NT2/D1 (cell line): ENCODE measurements around the gene MIER3.

Experiments used
- DNase-seq: peaks from one replicate; pipeline ENCODE4 v3.0.0-alpha.2; 2011; ENCODE audit warnings: low read depth, low spot score
- H3K27me3 ChIP-seq: 2 replicates; pipeline ENCODE4 v1.6.0; 2011; ENCODE audit warnings: mild to moderate bottlenecking; ENCODE audit not compliant: insufficient read length, insufficient read depth
- H3K36me3 ChIP-seq: 2 replicates; pipeline ENCODE4 v1.6.1; 2011; ENCODE audit warnings: mild to moderate bottlenecking, low read length, mixed read lengths; ENCODE audit not compliant: insufficient read depth, insufficient read length
- H3K4me1 ChIP-seq: 2 replicates; pipeline ENCODE4 v1.5.1; 2011; ENCODE audit not compliant: insufficient read depth, insufficient read length
- H3K4me3 ChIP-seq: 2 replicates; pipeline ENCODE4 v1.5.1; 2011; ENCODE audit warnings: low read depth; ENCODE audit not compliant: insufficient read length
- H3K9ac ChIP-seq: 2 replicates; pipeline ENCODE4 v1.6.0; 2011; ENCODE audit warnings: low read depth; ENCODE audit not compliant: insufficient read length
- H3K9me3 ChIP-seq: 2 replicates; pipeline ENCODE4 v1.5.1; 2011; ENCODE audit warnings: mild to moderate bottlenecking, low read length; ENCODE audit not compliant: insufficient read depth
- SUZ12 ChIP-seq: IDR thresholded peaks from 2 replicates; pipeline ENCODE4 v1.6.1; 2011; ENCODE audit not compliant: insufficient read length, insufficient read depth; ENCODE audit errors: extremely low read depth
- YY1 ChIP-seq: IDR thresholded peaks from 2 replicates; pipeline ENCODE4 v1.6.1; 2011; ENCODE audit not compliant: insufficient read length, insufficient read depth
- ZNF274 ChIP-seq: IDR thresholded peaks from 2 replicates; pipeline ENCODE4 v1.6.1; 2011; ENCODE audit warnings: mild to moderate bottlenecking, low read depth, low read length

The MIER3 gene

DNA sequence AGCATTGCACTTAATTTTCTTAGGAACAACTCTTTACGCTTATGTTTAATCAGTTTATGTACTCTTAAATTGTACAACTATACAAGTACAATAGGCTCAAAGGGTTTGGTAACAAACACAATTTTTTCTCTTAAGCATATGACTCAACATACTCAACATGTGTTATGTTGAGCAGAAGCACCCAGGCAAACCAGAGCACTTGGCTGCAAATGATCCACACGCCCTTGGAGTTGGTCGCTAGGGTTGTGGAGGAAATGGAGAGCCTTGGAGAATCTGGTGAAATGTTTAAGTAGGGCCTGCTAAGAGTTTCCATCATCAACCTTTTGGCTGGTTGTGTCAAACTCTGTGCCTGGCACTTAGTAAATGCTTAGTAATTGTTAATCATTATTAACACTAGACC, 25.1 kb upstream of the MIER3 start:
- H3K4me3 ChIP-seq: no peak overlapping the region
- H3K4me1 ChIP-seq: no peaks in the 10 kb centered on the region
- no peaks in the 10 kb centered on the region for H3K9me3 ChIP-seq
- no peak for TF ChIP-seq YY1
- no peak for TF ChIP-seq SUZ12
- TF ChIP-seq ZNF274: no peak
- H3K9ac ChIP-seq: no peak overlapping the region
- no peak for DNase-seq
- H3K36me3 ChIP-seq: no peaks in the 10 kb centered on the region
- no peaks in the 10 kb centered on the region for H3K27me3 ChIP-seq

DNA sequence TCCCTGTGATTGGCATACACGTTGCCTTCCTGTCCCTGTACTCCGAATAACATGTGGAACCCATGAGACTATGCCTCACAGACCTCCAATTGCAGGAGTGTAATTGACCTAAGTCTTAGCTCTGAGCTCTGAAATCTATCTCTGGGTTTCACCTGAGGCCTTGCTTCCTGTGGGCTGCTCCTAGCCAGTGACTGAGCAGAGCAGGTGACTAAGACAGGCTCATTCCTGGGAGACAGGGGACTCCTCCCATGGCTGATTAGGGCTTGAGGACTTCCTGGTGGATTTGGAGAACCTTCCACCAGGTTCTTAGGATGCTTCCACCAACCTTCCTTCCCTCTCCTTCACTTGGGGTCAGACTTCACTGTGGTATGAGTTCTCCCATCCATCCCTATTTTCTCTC, 22.3 kb upstream of the MIER3 start:
- Histone ChIP-seq H3K9me3 (no peaks in the 10 kb centered on the region), H3K36me3 (no peaks in the 10 kb centered on the region), H3K27me3 (no peaks in the 10 kb centered on the region), H3K4me1 (no peaks in the 10 kb centered on the region), H3K4me3 (no peak overlapping the region), H3K9ac (no peak overlapping the region)
- TF ChIP-seq ZNF274 (no peak), YY1 (no peak), SUZ12 (no peak)
- DNase-seq: no peak

DNA sequence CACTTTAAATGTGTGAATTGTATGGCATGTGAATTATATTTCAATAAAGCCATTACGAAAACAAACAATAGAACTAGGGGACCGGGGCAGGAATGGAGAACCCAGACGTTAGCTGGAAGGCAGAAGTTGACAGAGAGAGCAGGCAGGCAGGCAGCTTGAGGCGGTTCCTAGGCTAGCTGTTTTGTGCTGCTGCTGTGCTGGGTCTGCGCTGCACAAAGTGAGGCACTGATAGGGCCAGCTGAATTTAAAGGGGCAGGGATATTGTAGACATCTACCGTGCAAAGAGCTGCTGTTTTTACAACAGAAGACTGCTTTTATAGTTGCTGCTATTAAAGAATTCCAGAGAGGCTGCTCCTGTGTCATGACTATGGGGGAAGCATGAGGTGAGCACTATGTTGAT, 21.6 kb upstream of the MIER3 start:
- Histone ChIP-seq H3K36me3 (no peaks in the 10 kb centered on the region), H3K4me1 (no peaks in the 10 kb centered on the region), H3K4me3 (no peak overlapping the region), H3K9me3 (no peaks in the 10 kb centered on the region), H3K27me3 (no peaks in the 10 kb centered on the region), H3K9ac (no peak overlapping the region)
- DNase-seq: no peak
- no peak for TF ChIP-seq YY1
- TF ChIP-seq ZNF274: no peak
- TF ChIP-seq SUZ12: no peak

DNA sequence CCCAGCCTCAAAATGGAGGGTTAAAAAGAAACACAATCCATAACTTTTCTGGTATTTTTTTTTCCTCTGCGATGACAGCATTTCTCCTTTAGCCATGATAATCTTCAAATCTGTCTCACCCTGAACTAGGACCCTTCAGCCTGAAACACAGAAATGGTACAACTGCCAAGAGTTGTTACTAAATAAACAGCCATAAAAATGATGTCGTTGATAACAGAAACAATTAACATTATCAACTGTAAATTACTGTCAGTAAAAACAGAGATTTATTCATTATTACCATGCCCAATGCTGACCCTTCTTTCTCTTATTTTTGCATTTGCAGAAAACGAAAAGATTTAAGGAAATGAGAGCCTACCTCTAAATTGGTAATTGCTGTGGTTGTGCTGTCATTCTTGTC, 19.4 kb upstream of the MIER3 start:
- no peaks in the 10 kb centered on the region for H3K27me3 ChIP-seq
- no peaks in the 10 kb centered on the region for H3K4me1 ChIP-seq
- TF ChIP-seq SUZ12 (no peak), YY1 (no peak), ZNF274 (no peak)
- no peaks in the 10 kb centered on the region for H3K36me3 ChIP-seq
- no peak overlapping the region for H3K4me3 ChIP-seq
- no peaks in the 10 kb centered on the region for H3K9me3 ChIP-seq
- DNase-seq: no peak
- H3K9ac ChIP-seq: no peak overlapping the region

DNA sequence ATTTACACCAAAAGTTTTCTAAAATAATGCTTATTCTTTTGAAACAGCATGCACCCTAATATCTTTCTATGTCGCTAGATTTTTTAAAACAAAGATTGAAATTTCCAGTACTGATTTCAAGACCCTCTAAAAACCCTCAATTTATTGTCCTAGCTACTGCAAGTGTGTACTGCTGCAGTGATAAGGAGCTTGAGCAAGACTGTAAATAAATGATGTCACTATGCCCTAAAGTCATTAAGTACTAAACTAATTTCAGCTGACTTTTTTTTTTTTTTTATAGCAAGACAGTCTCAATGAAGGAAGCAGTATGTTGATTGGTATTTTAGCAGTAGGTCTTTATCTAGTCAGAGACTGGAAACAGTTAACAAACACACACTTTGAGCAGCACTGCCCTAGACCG, 12.2 kb upstream of the MIER3 start:
- no peaks in the 10 kb centered on the region for H3K4me1 ChIP-seq
- H3K36me3 ChIP-seq: no peaks in the 10 kb centered on the region
- no peak for DNase-seq
- TF ChIP-seq YY1 (no peak), SUZ12 (no peak), ZNF274 (no peak)
- H3K9ac ChIP-seq: no peak overlapping the region
- no peak overlapping the region for H3K4me3 ChIP-seq
- H3K9me3 ChIP-seq: no peaks in the 10 kb centered on the region
- no peaks in the 10 kb centered on the region for H3K27me3 ChIP-seq

DNA sequence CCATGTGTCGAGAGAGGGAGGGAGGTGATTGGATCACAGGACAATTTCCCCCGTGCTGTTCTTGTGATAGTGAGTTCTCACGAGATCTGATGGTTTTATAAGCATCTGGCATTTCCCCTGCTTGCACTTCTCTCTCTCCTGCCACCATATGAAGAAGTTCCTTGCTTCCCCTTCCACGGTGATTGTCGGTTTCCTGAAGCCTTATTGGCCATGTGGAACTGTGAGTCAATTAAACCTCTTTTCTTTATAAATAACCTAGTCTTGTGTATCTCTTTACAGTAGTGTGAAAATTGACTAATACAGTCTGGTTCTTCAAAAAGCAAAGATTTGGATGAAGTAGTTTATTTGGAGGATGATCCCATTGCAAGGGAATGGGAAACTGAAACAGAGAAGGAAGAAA, 11.3 kb upstream of the MIER3 start:
- Histone ChIP-seq H3K27me3 (no peaks in the 10 kb centered on the region), H3K36me3 (no peaks in the 10 kb centered on the region), H3K4me1 (no peaks in the 10 kb centered on the region), H3K4me3 (no peak overlapping the region), H3K9me3 (no peaks in the 10 kb centered on the region), H3K9ac (no peak overlapping the region)
- TF ChIP-seq ZNF274 (no peak), YY1 (no peak), SUZ12 (no peak)
- no peak for DNase-seq

DNA sequence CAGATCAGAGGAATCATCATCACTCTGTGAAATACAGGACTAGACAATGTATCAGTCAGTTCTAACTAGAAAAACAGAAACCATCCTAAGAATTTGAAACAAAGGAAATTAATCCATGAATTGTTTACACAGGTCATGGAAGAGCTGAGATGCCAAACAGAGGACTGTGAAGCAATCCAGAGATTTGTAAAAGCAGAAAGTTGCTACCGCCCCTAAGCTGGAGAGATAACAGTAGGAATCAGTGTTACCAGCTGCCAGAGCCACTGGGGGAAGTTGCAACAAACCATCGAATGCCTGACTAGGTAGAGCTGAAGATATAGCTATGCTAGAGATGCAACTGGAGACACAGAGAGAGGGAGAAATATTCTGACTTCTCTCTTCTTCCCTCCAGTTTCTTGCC, 10.4 kb upstream of the MIER3 start:
- H3K9me3 ChIP-seq: no peaks in the 10 kb centered on the region
- H3K4me3 ChIP-seq: no peak overlapping the region
- TF ChIP-seq ZNF274: no peak
- no peak for TF ChIP-seq YY1
- TF ChIP-seq SUZ12: no peak
- H3K9ac ChIP-seq: no peak overlapping the region
- no peaks in the 10 kb centered on the region for H3K36me3 ChIP-seq
- H3K27me3 ChIP-seq: no peaks in the 10 kb centered on the region
- DNase-seq: no peak
- no peaks in the 10 kb centered on the region for H3K4me1 ChIP-seq

DNA sequence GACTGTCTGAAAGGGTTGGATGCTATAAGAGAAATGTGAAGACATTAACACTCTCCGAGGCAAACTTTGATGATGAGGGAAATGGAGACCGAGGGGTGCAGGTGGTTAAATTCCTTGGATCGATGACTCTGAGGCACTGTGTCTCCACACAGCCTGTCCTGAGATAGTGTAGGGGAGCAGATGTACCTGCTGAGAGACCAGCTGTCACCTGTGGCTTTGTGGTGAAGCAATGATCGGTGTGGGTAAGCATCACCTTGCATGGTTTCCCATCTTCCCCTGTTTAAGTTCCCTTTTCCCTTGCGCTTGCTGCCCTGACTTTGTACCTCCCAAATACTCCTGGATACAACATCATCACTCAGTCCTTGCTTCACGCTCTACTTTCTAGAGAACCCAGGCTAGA, 9.8 kb upstream of the MIER3 start:
- Histone ChIP-seq H3K27me3 (no peaks in the 10 kb centered on the region), H3K4me1 (no peaks in the 10 kb centered on the region), H3K36me3 (no peaks in the 10 kb centered on the region), H3K9ac (no peak overlapping the region), H3K4me3 (no peak overlapping the region), H3K9me3 (no peaks in the 10 kb centered on the region)
- TF ChIP-seq YY1 (no peak), ZNF274 (no peak), SUZ12 (no peak)
- no peak for DNase-seq
